PC-9 (cell line): ENCODE data around the gene KDM5B.

ENCODE experiments used
- CTCF ChIP-seq: fragments of 200-600 bp; sonication (generic); conservative IDR thresholded peaks from 2 replicates; pipeline ENCODE4 v1.6.1; 2017; ENCODE audit warnings: mixed run types, antibody characterized with exemption, mild to moderate bottlenecking, moderate library complexity
- EZH2 ChIP-seq: fragments of 200-600 bp; sonication (generic); IDR thresholded peaks from 2 replicates; pipeline ENCODE4 v1.8.0; 2017; ENCODE audit warnings: antibody characterized with exemption, low read depth

DNA sequence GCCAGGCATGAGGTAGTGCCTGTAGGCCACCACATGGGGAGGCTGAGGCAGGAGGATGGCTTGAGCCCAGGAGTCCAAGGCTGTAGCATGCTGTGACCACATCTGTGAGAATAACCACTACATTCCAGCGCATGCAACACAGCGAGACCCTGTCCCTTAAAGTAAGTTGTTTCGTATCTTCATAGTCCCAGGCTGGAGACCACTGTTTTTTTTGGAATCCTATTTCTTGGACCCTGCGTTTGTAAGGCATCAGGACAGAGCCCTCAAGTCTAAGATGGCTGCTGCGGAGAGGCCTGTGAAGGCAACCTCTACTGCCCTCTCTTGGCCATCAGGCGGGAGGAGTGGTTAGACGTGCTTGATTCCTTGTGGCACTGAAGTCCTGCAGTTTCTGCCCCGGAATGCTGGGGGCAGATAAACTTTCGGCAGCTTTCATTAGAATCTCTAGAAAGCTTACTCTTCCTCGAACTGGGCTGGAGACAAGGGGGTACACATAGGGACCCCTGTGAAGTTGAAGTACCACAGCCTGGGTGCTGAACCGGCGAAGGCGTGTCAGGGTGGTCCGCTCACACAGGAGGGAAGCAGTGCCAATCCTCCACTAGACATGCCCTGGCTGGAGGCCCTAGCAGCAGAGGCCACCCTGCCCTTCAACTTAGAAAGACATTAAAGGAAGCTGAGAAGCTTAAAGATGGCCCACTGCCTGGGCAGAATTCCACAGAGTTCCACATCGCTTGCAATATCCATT lies 44.1 kb upstream of the KDM5B start:
- TF ChIP-seq EZH2 (no peak), CTCF (peak; percentile 78)
